ENCODE data around the gene ATG4C.
"Not testable (repeated sequence)": the region's sequence is repeated elsewhere in the genome, so short reads cannot be mapped to it uniquely, and the experiment has no call there.

Gene ATG4C

DNA sequence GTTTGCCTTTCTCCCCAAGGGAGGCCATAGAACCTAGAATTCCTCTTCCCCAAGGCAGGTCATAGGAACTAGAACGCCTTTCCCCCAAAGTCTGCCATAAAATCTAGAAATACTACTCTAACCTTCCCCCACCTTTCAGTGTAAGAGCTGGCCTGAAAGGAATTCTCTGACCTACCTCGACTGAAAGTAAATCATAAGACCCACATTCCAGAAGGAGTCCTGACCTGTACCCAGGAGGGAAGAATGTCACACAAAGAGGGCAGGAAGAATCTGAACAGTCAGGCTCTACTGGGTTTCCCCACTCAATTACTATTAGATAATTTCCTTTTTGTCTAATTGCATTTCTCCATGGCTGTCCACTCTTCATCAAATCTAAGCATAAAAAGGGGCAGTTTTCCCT is 5.7 kb upstream of the ATG4C start:
- DNase-seq: no peak

- no peak for DNase-seq
These were observed 1.9 kb upstream of the ATG4C start for GRCh38 chr1:62781841-62782543.

GRCh38 chr1:62782544-62783212 is 1.3 kb upstream of the ATG4C start:
- not testable (repeated sequence) for DNase-seq

GRCh38 chr1:62784509-62785365 is 805 bp downstream of the ATG4C start:
- no peak for DNase-seq

DNA sequence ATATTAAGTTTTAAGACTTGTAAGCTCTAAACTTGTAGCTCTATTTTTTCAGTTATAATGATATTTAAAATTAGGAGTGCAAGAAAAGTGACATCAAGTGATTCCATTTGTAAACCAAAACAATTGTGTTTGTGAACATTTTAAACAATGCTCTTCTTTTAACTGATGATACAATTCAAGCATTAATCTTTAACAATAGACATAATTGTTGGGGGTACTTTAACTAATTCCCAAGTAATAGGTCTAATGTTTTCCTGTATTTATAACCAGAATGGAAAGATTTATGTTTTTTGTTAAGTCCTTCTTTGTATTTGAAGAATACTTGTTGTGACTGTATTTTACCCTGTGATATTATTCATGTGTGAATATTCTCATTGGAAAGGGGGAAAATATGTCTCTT is 6.8 kb downstream of the ATG4C start:
- DNase-seq: no peak

DNA sequence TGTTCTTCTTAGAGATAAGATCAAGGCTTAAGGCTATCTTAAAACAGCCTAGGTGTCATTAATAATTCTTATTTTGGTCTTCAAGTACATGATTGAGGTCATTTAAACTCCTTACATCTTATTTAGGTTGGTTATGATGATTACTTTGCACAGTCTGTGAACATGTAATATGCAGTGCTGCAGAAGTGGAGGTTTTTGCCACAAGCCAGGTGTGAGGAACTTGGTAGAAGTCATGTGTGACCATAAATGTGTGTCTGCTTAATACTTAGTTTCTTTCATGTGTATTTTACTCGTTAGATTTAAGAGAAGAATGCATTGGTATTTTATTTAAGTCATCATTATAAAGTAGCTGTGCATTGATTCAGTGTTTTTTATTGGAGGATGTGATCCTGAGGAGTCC is 10.1 kb downstream of the ATG4C start:
- no peak for DNase-seq

DNA sequence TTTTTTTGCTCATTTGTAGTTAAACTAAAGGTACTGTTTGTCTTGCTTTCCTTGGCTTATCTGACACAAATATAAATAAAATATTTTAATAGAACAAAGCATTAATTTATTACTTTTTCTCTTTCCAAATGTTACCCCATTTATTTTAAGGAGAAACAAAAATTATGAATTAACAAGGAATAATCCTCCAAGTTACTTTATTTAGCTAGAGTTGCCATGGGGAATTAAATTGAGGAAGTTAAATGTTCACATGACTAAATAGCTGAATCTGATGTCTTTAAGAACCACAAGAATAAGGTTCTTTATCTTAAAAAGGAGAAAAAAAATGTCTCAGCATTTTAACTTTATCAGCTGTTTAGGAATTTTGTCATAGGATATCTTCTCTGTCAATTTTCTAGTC is 12.3 kb downstream of the ATG4C start:
- no peak for DNase-seq

DNA sequence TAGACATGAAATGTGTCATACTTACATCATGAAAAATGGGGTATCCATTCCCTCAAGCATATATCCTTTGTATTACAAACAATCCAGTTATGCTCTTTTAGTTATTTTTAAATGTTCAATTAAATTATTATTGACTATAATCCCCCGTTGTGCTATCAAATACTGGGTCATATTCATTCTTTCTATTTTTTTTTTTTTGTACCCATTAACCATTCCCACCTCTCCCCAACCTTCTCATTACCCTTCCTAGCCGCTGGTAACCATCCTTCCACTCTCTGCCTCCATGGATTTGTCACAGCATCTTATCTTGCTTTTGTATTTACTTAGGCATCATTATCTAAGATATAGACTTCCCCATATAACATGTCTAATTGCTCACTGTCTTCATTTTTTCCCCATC is 15.8 kb downstream of the ATG4C start:
- DNase-seq: no peak

- no peak for DNase-seq
These were observed 16.3 kb downstream of the ATG4C start for GRCh38 chr1:62800281-62800680.

DNA sequence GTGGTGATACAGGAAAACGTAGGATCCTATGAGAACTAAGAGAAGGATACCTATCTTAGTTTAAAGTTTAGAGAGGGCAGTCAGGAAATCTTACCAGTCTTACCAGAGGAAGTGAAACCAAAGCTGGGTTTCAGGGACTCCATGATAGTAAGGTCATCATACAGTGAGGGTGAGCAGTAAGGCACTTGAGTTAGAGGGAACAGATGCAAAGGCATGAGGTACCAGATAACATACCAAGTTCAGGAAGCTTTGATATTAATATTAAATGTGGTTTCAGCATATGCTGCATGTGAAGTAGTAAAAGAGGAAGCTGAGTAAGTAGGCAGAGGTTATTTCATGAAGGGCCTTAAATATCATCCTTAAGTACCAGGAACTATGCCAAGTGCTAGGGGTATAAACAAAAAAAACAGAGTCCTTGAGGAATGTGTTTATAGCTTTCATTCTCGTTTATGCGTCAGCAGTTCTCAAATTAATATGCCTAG is 16.9 kb downstream of the ATG4C start:
- DNase-seq: no peak

DNA sequence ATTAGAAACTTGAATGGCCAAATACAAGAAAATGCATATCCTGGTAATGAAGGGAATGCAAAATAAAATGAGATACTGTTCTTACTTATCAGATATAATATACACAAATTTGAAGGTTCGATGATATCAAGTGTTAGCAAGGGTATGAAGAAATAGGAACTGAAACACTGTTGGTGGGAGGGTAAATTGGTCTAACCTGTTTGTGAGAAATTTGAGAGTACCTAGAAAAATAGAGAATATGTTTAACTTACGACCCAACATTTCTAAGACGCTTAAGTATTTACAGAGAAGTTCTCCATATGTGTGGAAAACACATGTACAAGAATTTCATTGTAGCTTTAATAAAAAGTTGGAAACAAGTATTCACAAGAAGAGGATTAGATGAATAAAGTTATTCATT is 25.9 kb downstream of the ATG4C start:
- DNase-seq: no peak

GRCh38 chr1:62810420-62811274 is 26.7 kb downstream of the ATG4C start:
- no peak for DNase-seq

DNA sequence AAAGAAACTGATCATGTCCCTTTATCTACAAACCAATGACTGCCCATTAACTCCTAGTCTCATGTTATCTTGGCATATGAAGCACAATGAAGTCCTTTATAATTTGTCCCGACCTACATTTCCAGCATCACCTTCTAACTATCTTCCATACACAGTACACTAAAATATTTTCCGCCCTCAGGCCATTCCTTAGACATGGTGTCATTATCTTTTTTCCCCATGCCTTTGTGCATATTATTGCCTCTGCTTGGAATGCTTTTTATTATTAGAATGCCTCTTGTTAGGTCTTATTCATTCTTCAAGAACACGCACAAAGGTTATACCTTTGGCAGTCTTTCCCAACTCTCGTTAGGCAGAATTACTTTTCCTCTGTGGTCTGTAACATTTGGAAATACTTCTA is 39.6 kb downstream of the ATG4C start:
- no peak for DNase-seq

GRCh38 chr1:62826901-62827300 is 43.0 kb downstream of the ATG4C start:
- no peak for DNase-seq

GRCh38 chr1:62827786-62828185 is 43.9 kb downstream of the ATG4C start:
- DNase-seq: not testable (repeated sequence)

DNA sequence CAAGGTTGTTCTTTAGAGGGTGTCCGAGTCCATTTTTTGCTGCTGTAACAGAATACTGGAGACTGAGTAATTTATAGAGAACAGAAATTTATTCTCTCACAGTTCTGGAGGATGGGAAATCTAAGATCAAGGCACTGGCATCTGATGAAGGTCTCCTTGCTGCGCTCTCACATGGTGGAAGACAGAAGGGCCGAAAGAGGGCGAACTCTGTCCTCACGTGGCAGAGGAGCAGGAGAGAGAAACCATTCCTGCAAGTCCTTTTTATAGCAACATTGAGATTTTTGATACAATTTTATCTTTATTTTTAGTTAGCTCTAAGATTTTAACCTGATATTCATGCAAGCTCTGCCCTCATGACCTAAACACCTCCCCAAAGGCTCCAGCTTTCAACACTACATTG is 48.3 kb downstream of the ATG4C start:
- no peak for DNase-seq

GRCh38 chr1:62833529-62833928 is 49.6 kb downstream of the ATG4C start:
- DNase-seq: no peak

DNA sequence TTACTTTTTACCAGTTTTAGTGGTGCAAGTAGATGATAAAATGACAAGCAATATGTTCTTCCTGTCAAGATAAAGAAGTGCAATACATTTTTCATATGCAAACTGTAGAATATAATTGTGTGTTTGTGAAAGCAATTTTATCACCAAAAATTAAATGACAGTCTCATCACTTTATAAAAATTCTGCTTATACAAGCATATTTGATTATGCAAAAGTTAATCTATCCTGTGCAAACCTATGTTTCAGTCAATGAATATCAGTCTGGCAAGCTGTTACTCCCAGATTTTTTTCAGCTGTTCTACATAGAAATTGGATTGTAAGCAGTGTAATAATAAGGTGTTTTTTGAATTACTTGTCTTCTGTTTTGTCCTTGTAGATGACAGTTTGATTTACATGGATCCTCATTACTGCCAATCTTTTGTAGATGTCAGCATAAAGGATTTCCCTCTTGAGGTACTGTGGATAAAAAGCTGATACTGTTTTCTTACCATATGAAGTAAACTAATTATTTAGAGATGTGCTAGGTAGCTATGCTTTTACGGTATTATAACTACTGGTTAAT is 50.5 kb downstream of the ATG4C start:
- no peak for DNase-seq

DNA sequence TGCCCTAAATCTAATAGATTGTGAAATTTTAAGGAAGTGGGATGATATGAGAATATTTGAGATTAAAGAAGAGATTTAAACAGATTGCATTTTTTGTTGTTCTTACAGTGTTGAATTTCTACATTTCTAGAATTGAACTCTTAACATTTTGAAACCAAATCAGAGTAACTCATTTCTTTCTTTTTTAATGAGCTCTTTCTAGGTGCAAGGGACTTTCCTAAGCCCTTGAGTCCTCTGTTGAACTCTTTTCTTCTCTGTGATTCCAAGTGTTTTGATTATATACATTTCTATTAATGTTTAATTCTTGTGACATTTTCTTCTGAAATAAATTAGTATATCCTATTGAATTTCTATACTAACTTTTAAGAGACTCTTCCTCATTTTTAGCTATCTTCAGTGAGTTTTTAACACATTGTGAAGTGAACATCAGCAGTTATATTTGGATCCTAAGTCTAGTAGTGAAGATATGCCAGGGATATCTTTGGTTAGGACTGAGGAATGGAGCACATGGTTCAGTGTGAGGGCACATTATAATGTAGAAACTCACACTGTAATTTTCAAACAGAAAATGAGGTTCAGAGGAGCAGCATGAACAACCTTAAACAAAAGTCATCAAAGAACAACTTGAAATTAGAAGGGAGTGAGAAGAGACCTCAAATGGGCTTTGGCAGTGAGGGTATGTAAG is 53.1 kb downstream of the ATG4C start:
- no peak for DNase-seq

DNA sequence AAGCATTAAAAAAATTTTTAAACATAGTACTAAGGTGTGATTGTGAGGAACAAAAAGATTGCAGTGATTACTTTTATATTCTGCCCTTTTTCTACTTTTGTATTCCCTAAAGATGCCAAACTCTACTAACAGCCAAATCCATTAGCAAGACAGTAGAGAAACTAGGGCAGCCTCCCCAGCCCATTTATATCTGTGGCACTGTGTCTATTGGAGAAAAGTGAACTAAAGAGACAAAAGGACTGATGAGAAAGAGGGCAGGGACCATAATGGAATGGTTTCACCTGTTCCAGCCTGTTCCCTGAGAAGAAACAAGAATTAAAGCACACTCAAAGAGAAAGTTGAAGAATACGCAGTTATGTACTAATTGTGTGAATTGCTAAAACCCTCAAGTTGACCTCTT is 56.6 kb downstream of the ATG4C start:
- DNase-seq: no peak

DNA sequence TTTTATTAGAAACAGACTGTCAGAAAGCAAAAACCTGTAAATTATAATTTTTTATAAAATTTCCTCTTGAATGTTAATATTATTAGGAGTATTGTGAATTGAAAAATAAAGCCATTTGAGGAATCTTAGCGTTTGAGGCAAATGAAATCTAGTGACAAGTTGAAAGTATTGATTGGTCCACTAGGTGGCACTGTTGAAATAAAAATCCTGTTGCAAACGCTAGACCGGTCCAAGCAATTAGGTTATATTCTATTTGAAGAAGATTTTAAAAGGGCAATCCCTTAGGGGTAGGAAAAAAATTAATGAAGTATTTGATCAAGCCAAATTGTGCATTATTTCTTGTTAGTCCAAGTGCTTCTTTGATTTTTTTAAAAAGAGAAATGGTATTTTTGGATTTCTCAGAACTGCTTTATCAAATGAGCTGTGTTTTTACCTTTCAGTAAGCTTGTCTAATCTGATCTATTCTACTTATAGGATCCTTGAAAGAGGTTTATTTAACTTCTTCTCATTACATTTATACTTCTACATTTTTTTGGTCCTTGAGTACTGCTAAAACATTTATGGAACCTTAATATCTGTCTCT is 57.7 kb downstream of the ATG4C start:
- no peak for DNase-seq

Data from femur (tissue), 1 donor.